ENCODE measurements around the gene DZIP1.
A peak's percentile ranks its signal among the peaks of the same experiment; 100 is the strongest.

DZIP1 gene

GRCh38 chr13:95547531-95548167 lies 96.9 kb downstream of the DZIP1 start:
- TF ChIP-seq ZFX (IDR thresholded peaks at IDR 0.05; ENCODE audit: borderline replicate concordance): no peak
- no peak overlapping the region for H3K27ac ChIP-seq

GRCh38 chr13:95546919-95547318 lies 97.6 kb downstream of the DZIP1 start:
- TF ChIP-seq CTCF (IDR thresholded peaks at IDR 0.05): no peak
- TF ChIP-seq ZFX (IDR thresholded peaks at IDR 0.05; ENCODE audit: borderline replicate concordance): no peak

GRCh38 chr13:95544293-95544692 lies 100.2 kb downstream of the DZIP1 start:
- TF ChIP-seq ZFX (IDR thresholded peaks at IDR 0.05; ENCODE audit: borderline replicate concordance): no peak
- no peak for TF ChIP-seq CTCF (IDR thresholded peaks at IDR 0.05)
- H3K27ac ChIP-seq: no peak overlapping the region

More at GRCh38 chr13:95546919-95547318, 97.6 kb downstream of the DZIP1 start:
- no peak overlapping the region for H3K27ac ChIP-seq

GRCh38 chr13:95541911-95542474 lies 102.5 kb downstream of the DZIP1 start:
- no peak overlapping the region for H3K27ac ChIP-seq
- TF ChIP-seq CTCF (IDR thresholded peaks at IDR 0.05): no peak
- no peak for TF ChIP-seq ZFX (IDR thresholded peaks at IDR 0.05; ENCODE audit: borderline replicate concordance)

- TF ChIP-seq CTCF (IDR thresholded peaks at IDR 0.05): no peak
- no peak overlapping the region for H3K27ac ChIP-seq
Measured at GRCh38 chr13:95541308-95541707, 103.2 kb downstream of the DZIP1 start.

GRCh38 chr13:95540888-95541287 lies 103.6 kb downstream of the DZIP1 start:
- no peak overlapping the region for H3K27ac ChIP-seq
- no peak for TF ChIP-seq CTCF (IDR thresholded peaks at IDR 0.05)
- TF ChIP-seq ZFX (IDR thresholded peaks at IDR 0.05; ENCODE audit: borderline replicate concordance): no peak

GRCh38 chr13:95536632-95537241 lies 107.8 kb downstream of the DZIP1 start:
- no peak overlapping the region for H3K27ac ChIP-seq
- TF ChIP-seq CTCF (IDR thresholded peaks at IDR 0.05): peak; percentile 75
- no peak for TF ChIP-seq ZFX (IDR thresholded peaks at IDR 0.05; ENCODE audit: borderline replicate concordance)
